RWPE2 (cell line): Measurements from ENCODE around the gene FITM1.

Experiments used
- ATAC-seq: fragments of 200-7000 bp; cut with Tn5 transposase; 3 replicates; pipeline ENCODE4 v1.9.1; 2021; ENCODE audit warnings: low read depth
- DNase-seq: peaks from one replicate; pipeline ENCODE4 v3.0.0-alpha.2; 2020; ENCODE audit warnings: low spot score
- H3K27ac ChIP-seq: fragments of 450-650 bp; 2 replicates; pipeline ENCODE4 v1.5.1; 2017; ENCODE audit warnings: mild to moderate bottlenecking; ENCODE audit not compliant: poor library complexity, severe bottlenecking
- H3K27me3 ChIP-seq: fragments of 250-450 bp; sonication (Bioruptor Pico); 2 replicates; pipeline ENCODE4 v1.5.1; 2021; ENCODE audit warnings: mild to moderate bottlenecking, moderate library complexity; ENCODE audit not compliant: insufficient read depth, poor library complexity, severe bottlenecking
- H3K36me3 ChIP-seq: fragments of 250-450 bp; sonication (Bioruptor Pico); 2 replicates; pipeline ENCODE4 v1.5.1; 2020; ENCODE audit warnings: low read depth, mild to moderate bottlenecking, moderate library complexity
- H3K4me1 ChIP-seq: fragments of 250-450 bp; sonication (Bioruptor Pico); 2 replicates; pipeline ENCODE4 v1.5.1; 2021; ENCODE audit warnings: mild to moderate bottlenecking, moderate library complexity; ENCODE audit not compliant: insufficient read depth, poor library complexity, severe bottlenecking
- H3K4me3 ChIP-seq: fragments of 250-450 bp; sonication (Bioruptor Pico); 2 replicates; pipeline ENCODE4 v1.5.1; 2021; ENCODE audit warnings: mild to moderate bottlenecking, moderate library complexity; ENCODE audit not compliant: severe bottlenecking
- H3K9me3 ChIP-seq: fragments of 250-450 bp; sonication (Bioruptor Pico); 2 replicates; pipeline ENCODE4 v1.5.1; 2021; ENCODE audit warnings: mild to moderate bottlenecking, moderate library complexity; ENCODE audit not compliant: severe bottlenecking
- TF ChIP-seq, protein P1 (sequence below): fragments of 450-650 bp; IDR thresholded peaks from one replicate; pipeline ENCODE4 v1.5.1; 2017; ENCODE audit warnings: mild to moderate bottlenecking, moderate library complexity; ENCODE audit not compliant: poor library complexity, severe bottlenecking

FITM1 gene

DNA sequence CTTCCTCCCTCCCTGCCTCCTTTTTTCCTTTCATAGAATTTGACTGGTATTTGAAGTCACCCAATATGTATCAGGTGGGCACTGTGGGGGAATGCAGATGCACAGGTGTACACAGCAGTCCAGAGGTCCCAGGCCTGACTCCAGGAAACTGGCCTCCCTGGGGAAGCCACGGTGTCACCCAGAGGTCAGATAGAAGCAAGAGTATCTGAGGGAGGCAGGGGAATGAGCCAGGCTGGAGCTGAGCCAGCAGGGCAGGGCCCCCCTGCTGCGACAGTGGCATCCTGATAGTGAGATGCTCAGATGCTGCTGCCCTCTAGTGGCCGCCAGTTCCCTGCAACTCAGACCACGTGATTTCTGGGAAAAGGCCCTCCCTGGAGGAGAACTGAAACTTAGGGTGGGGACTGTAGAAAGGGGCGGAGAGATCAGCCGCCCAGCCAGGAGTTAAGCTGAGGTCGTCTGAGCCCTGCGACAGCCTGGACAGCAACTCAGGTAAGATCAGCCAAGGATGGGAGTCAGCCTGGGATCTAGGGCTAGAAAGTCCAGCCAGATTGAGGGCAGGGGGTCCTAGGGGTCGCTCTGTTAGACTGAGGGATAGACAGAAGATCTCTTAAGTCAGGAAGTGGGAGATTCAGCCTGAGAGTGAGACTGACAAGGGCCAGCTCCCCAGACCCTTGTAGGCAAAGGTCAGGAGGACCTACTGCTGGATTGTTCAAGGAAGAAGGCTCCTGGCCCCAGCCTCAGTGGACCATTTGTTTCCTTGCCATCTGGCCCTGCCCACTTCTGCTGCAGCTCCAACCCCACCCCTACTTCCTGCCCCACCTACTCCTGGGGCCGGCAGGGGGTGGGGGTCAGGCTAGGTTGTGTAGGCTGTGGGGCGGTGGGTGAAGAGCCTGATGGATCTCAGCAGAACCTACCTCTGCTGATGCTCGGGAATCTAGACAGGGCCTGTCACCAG, 30.7 kb downstream of the FITM1 start, which contains the start of gene IRF9:
Gene IRF9 (plus strand): TSS at position 416 of the 955 bp plus-strand sequence. CDS start 880 bp downstream, outside the sequence.
- Histone ChIP-seq H3K27ac (peak within 1 kb of the TSS; percentile 71), H3K36me3 (peaks cover 74% of the 10 kb centered on the region)

DNA sequence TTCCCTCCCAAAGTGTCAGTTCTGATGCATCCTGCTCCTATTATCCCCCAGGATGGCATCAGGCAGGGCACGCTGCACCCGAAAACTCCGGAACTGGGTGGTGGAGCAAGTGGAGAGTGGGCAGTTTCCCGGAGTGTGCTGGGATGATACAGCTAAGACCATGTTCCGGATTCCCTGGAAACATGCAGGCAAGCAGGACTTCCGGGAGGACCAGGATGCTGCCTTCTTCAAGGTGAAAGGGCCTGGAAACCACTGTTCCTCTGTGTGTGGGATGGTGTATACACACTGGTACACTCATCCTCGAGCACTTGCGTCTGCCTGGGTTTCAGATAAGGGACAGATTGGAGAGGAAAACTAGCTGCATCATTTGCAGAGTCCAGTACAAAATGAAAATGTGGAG, 31.6 kb downstream of the FITM1 start:
- DNase-seq (no peak), ATAC-seq (peak; percentile 0; the same call in 1 of the 3 replicates)
- Histone ChIP-seq H3K36me3 (peaks cover 71% of the 10 kb centered on the region), H3K4me3 (peak overlapping the region; percentile 51), H3K4me1 (peaks cover 3% of the 10 kb centered on the region), H3K27ac (peak overlapping the region; percentile 71), H3K9me3 (no peaks in the 10 kb centered on the region), H3K27me3 (no peaks in the 10 kb centered on the region)
- TF ChIP-seq, protein P1, sequence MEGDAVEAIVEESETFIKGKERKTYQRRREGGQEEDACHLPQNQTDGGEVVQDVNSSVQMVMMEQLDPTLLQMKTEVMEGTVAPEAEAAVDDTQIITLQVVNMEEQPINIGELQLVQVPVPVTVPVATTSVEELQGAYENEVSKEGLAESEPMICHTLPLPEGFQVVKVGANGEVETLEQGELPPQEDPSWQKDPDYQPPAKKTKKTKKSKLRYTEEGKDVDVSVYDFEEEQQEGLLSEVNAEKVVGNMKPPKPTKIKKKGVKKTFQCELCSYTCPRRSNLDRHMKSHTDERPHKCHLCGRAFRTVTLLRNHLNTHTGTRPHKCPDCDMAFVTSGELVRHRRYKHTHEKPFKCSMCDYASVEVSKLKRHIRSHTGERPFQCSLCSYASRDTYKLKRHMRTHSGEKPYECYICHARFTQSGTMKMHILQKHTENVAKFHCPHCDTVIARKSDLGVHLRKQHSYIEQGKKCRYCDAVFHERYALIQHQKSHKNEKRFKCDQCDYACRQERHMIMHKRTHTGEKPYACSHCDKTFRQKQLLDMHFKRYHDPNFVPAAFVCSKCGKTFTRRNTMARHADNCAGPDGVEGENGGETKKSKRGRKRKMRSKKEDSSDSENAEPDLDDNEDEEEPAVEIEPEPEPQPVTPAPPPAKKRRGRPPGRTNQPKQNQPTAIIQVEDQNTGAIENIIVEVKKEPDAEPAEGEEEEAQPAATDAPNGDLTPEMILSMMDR: no peak

More for the DNA sequence above, 30.7 kb downstream of the FITM1 start, which contains the start of gene IRF9:
- peak; percentile 85 for ATAC-seq
- peaks cover 3% of the 10 kb centered on the region for H3K4me1 ChIP-seq
- DNase-seq: no peak
- no peaks in the 10 kb centered on the region for H3K9me3 ChIP-seq
- no peaks in the 10 kb centered on the region for H3K27me3 ChIP-seq
- peak within 1 kb of the TSS; percentile 51 for H3K4me3 ChIP-seq
- TF ChIP-seq, protein P1: peak; percentile 99

DNA sequence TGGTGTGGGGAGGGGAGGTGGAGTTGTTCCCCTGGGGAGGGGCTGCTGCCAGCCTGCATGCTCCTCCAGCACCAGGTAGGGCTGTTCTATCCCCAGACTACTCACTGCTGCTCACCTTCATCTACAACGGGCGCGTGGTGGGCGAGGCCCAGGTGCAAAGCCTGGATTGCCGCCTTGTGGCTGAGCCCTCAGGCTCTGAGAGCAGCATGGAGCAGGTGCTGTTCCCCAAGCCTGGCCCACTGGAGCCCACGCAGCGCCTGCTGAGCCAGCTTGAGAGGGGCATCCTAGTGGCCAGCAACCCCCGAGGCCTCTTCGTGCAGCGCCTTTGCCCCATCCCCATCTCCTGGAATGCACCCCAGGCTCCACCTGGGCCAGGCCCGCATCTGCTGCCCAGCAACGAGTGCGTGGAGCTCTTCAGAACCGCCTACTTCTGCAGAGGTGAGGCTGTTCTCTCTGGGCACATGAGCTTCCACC, 34.1 kb downstream of the FITM1 start:
- Histone ChIP-seq H3K4me3 (no peak overlapping the region), H3K27me3 (no peaks in the 10 kb centered on the region), H3K9me3 (no peaks in the 10 kb centered on the region), H3K27ac (no peak overlapping the region), H3K4me1 (peaks cover 3% of the 10 kb centered on the region), H3K36me3 (peaks cover 56% of the 10 kb centered on the region)
- DNase-seq (no peak), ATAC-seq (no peak)
- TF ChIP-seq, protein P1: no peak

DNA sequence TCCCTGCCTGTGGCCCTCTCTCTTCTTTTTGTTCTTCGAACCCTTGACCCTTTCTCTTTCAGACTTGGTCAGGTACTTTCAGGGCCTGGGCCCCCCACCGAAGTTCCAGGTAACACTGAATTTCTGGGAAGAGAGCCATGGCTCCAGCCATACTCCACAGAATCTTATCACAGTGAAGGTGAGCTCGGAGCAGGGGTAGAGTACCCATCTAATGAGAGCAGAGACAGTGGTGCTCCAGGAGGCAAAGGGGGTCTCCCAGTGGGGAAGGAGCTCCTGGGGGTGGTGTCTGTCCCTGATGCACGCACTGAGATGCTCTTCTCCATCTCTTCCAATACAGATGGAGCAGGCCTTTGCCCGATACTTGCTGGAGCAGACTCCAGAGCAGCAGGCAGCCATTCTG, 35.3 kb downstream of the FITM1 start:
- TF ChIP-seq, protein P1: no peak
- no peak for ATAC-seq
- Histone ChIP-seq H3K27ac (no peak overlapping the region), H3K4me1 (peaks cover 3% of the 10 kb centered on the region), H3K27me3 (no peaks in the 10 kb centered on the region), H3K9me3 (no peaks in the 10 kb centered on the region), H3K4me3 (no peak overlapping the region), H3K36me3 (peaks cover 50% of the 10 kb centered on the region)
- DNase-seq: no peak
